Stimulated activated effector memory CD8-positive, alpha-beta T cell treated with anti-CD3 and anti-CD28 coated beads, Interleukin-12 subunit alpha, Interleukin-12 subunit beta, amount 100 ng/mL, for 72 hours (primary cell): ENCODE measurements around the gene RGMA.
"Not testable (repeated sequence)": the region's sequence is repeated elsewhere in the genome, so short reads cannot be mapped to it uniquely, and the experiment has no call there.

Experiments used
- ATAC-seq: fragments of 150-1000 bp; cut with Tn5 transposase; 2 replicates; pipeline ENCODE4 v1.10.0; 2021
- DNase-seq, 2 donors: peaks; one replicate each; pipeline ENCODE4 v3.0.0; 2021 to 2022; ENCODE audit warnings: low spot score in 2 of 2
- H3K27ac Mint-ChIP-seq: one replicate; pipeline ENCODE4 v1.8.0; 2022; ENCODE audit warnings: mild to moderate bottlenecking, mixed read lengths
- H3K36me3 Mint-ChIP-seq: one replicate; pipeline ENCODE4 v1.8.0; 2022; ENCODE audit warnings: mild to moderate bottlenecking, mixed read lengths
- H3K4me1 Mint-ChIP-seq: one replicate; pipeline ENCODE4 v1.8.0; 2022; ENCODE audit warnings: mixed read lengths
- H3K4me3 Mint-ChIP-seq: one replicate; pipeline ENCODE4 v1.8.0; 2022; ENCODE audit warnings: mild to moderate bottlenecking, mixed read lengths
- H3K9me3 Mint-ChIP-seq: one replicate; pipeline ENCODE4 v1.8.0; 2022; ENCODE audit warnings: mixed read lengths

The RGMA gene

GRCh38 chr15:93040288-93041158 is 48.5 kb downstream of the RGMA start:
- H3K27ac Mint-ChIP-seq: no peak overlapping the region
- no peaks in the 10 kb centered on the region for H3K36me3 Mint-ChIP-seq
- ATAC-seq: no peak
- H3K4me3 Mint-ChIP-seq: no peak overlapping the region
- H3K4me1 Mint-ChIP-seq: peaks cover 13% of the 10 kb centered on the region
- no peak for DNase-seq
- H3K9me3 Mint-ChIP-seq: no peaks in the 10 kb centered on the region

- not testable (repeated sequence) for H3K4me3 Mint-ChIP-seq, H3K36me3 Mint-ChIP-seq
- H3K4me1 Mint-ChIP-seq: peaks cover 20% of the 10 kb centered on the region
Measured at GRCh38 chr15:93039562-93040287, 49.3 kb downstream of the RGMA start.

GRCh38 chr15:93037820-93038705 is 50.9 kb downstream of the RGMA start:
- no peak for ATAC-seq
- H3K4me3 Mint-ChIP-seq: no peak overlapping the region
- H3K4me1 Mint-ChIP-seq: peaks cover 20% of the 10 kb centered on the region
- DNase-seq: no peak
- H3K36me3 Mint-ChIP-seq: no peaks in the 10 kb centered on the region
- peak overlapping the region; percentile 63 for H3K27ac Mint-ChIP-seq
- no peaks in the 10 kb centered on the region for H3K9me3 Mint-ChIP-seq

More at GRCh38 chr15:93039562-93040287, 49.3 kb downstream of the RGMA start:
- not testable (repeated sequence) for ATAC-seq, H3K27ac Mint-ChIP-seq, H3K9me3 Mint-ChIP-seq, DNase-seq

GRCh38 chr15:93036951-93037819 is 51.8 kb downstream of the RGMA start:
- peaks cover 20% of the 10 kb centered on the region for H3K4me1 Mint-ChIP-seq
- ATAC-seq (no peak), DNase-seq (no peak)
- H3K27ac Mint-ChIP-seq: peak overlapping the region; percentile 63
- no peaks in the 10 kb centered on the region for H3K36me3 Mint-ChIP-seq
- H3K4me3 Mint-ChIP-seq: no peak overlapping the region
- H3K9me3 Mint-ChIP-seq: no peaks in the 10 kb centered on the region

GRCh38 chr15:93035953-93036810 is 52.8 kb downstream of the RGMA start:
- ATAC-seq (peak; percentile 81), DNase-seq (peak in 1 of 2 donors; percentile 72)
- Mint-ChIP-seq H3K36me3 (no peaks in the 10 kb centered on the region), H3K4me3 (peak overlapping the region; percentile 52), H3K27ac (peak overlapping the region; percentile 82), H3K9me3 (no peaks in the 10 kb centered on the region), H3K4me1 (peaks cover 20% of the 10 kb centered on the region)

- peak overlapping the region; percentile 82 for H3K27ac Mint-ChIP-seq
- no peak for DNase-seq
- no peaks in the 10 kb centered on the region for H3K9me3 Mint-ChIP-seq
- peaks cover 25% of the 10 kb centered on the region for H3K4me1 Mint-ChIP-seq
- peak; percentile 4 for ATAC-seq
- H3K36me3 Mint-ChIP-seq: no peaks in the 10 kb centered on the region
- H3K4me3 Mint-ChIP-seq: peak overlapping the region; percentile 52
Measured at GRCh38 chr15:93035092-93035915, 53.7 kb downstream of the RGMA start.

- no peak for DNase-seq
- peak overlapping the region; percentile 20 for H3K27ac Mint-ChIP-seq
- peaks cover 33% of the 10 kb centered on the region for H3K4me1 Mint-ChIP-seq
- no peak for ATAC-seq
- no peaks in the 10 kb centered on the region for H3K9me3 Mint-ChIP-seq
- H3K36me3 Mint-ChIP-seq: peaks cover 4% of the 10 kb centered on the region
- H3K4me3 Mint-ChIP-seq: no peak overlapping the region
Measured at GRCh38 chr15:93034512-93034911, 54.5 kb downstream of the RGMA start.

GRCh38 chr15:93033434-93034045 is 55.5 kb downstream of the RGMA start:
- H3K4me1 Mint-ChIP-seq: peaks cover 43% of the 10 kb centered on the region
- H3K27ac Mint-ChIP-seq: peak overlapping the region; percentile 20

GRCh38 chr15:93032515-93033206 is 56.4 kb downstream of the RGMA start:
- not testable (repeated sequence) for H3K36me3 Mint-ChIP-seq, ATAC-seq, H3K27ac Mint-ChIP-seq, DNase-seq, H3K4me3 Mint-ChIP-seq, H3K9me3 Mint-ChIP-seq
- H3K4me1 Mint-ChIP-seq: peaks cover 49% of the 10 kb centered on the region

More at GRCh38 chr15:93033434-93034045, 55.5 kb downstream of the RGMA start:
- ATAC-seq: no peak
- Mint-ChIP-seq H3K9me3 (no peaks in the 10 kb centered on the region), H3K4me3 (no peak overlapping the region), H3K36me3 (peaks cover 6% of the 10 kb centered on the region)
- no peak for DNase-seq

- not testable (repeated sequence) for H3K36me3 Mint-ChIP-seq, H3K27ac Mint-ChIP-seq, H3K4me3 Mint-ChIP-seq, H3K9me3 Mint-ChIP-seq, ATAC-seq, DNase-seq
- H3K4me1 Mint-ChIP-seq: peaks cover 49% of the 10 kb centered on the region
Measured at GRCh38 chr15:93031557-93032384, 57.2 kb downstream of the RGMA start.

GRCh38 chr15:93031103-93031464 is 57.9 kb downstream of the RGMA start:
- Mint-ChIP-seq H3K9me3 (no peaks in the 10 kb centered on the region), H3K4me3 (no peak overlapping the region), H3K36me3 (peaks cover 6% of the 10 kb centered on the region), H3K27ac (no peak overlapping the region), H3K4me1 (peaks cover 49% of the 10 kb centered on the region)
- no peak for ATAC-seq
- DNase-seq: no peak
